Medulla oblongata (tissue), 1 donor: ENCODE measurements around the gene SPRED3.
A peak's percentile ranks its signal among the peaks of the same experiment; 100 is the strongest.
"Not testable (repeated sequence)": the region's sequence is repeated elsewhere in the genome, so short reads cannot be mapped to it uniquely, and the experiment has no call there.

Source experiments
- DNase-seq: peaks from one replicate; pipeline ENCODE4 v3.0.0-alpha.2; 2015; ENCODE audit errors: extremely low spot score

SPRED3 gene

DNA sequence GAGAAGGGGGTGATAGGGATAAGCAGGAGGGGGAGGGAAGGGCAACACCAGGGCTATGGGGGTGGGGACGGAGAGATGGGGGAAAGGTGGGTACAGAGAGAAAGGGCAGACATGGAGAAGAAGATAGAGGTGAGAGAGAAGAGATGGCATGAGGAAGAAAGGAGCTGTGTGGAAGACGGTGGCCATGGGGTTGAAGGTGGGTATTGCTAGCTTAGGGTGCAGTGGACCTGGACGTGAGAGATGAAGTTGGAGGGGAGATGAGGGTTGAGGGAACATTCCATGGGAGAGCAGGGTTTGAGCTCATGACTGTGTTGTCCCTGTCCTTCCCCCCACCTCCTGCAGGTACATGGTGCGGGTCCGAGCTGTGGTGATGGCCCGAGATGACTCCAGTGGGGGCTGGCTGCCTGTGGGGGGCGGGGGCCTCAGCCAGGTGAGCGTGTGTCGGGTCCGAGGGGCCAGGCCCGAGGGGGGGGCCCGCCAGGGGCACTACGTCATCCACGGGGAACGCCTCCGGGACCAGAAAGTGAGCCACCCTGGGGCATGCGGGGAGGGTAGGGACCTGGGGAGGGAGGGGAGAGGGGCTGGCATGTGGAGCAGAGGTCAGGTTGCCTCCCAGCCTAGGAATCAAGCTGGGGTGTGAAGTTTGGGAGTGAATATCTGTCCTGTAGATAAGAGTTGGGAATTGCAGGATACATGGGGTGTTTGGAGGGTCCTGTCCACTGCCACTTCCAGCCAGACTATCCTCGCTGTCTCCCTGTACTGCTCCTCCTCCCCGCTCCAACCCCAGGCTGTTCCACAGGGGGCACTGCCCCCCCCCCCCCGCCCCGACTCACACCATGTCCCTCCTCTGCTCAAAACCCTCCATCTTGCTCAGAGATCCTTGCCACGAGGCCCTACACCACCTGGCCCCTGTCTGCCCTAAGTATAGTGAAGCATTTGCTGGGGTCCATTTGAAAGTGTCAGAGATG is 1.7 kb downstream of the SPRED3 start:
- no peak for DNase-seq

DNA sequence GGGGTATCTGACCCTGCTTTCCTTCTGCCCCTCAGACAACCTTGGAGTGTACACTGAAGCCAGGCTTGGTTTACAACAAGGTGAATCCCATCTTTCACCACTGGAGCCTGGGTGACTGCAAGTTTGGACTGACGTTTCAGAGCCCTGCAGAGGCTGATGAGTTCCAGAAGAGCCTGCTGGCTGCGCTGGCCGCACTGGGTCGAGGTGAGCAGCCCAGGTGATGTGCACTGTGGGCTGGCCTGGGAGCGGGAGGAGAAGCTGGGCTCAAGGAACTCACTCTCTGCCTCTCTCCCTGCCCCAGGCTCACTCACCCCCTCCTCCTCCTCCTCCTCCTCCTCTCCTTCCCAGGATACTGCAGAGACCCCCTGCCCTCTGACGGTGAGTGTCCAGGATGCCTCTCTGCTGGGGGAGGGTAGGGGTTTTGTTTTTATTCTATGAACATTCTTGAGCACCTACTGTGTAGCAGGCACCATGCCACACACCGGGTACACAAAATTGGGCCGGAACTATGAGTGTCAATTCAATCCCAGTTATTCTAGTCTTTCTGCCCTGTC is 3.5 kb downstream of the SPRED3 start:
- no peak for DNase-seq

DNA sequence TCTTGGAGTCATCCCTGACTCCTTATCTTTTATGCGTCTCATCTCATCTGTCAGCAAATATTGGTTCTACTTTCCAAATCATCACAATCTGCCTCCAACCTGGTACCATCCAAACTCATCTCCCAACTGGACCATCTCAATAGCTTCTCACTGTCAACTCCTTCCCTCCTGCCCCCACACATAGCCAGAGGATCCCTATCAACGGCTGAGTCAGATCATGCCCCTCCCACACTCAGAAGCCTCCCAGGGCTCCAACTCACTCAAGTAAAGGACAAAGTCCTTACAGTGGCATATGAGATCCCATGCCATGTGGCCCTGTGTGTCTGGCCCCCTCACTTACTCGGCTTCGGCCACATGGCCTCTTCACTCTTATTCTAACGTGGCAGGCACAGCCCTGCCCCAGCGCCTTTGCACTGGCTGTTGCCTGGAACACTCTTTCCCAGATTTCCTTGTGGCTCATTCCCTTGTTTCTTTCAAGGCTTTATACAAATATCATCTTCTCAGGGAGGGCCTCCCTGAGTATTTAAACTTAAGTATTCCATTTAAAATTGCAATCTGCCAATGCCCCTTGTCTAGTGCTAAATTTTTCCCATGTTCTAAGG is 4.3 kb downstream of the SPRED3 start:
- no peak for DNase-seq

DNA sequence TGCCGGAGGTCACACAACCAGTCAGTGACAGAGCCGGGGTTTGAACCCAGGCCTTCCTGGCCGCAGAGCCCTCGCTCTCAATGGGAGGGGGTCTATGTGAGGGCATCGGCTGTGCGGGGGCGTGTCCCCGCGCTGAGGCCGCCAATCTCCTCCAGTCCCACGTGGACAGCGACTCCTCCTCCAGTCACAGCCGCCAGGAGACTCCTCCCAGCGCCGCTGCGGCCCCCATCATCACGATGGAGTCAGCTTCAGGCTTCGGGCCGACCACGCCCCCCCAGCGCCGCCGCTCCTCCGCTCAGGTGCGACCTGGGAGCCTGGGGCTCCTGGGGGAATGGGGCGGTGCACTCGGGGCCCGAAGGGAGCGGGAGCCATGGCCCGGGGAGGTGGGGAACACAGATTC is 6.0 kb downstream of the SPRED3 start:
- no peak for DNase-seq

DNA sequence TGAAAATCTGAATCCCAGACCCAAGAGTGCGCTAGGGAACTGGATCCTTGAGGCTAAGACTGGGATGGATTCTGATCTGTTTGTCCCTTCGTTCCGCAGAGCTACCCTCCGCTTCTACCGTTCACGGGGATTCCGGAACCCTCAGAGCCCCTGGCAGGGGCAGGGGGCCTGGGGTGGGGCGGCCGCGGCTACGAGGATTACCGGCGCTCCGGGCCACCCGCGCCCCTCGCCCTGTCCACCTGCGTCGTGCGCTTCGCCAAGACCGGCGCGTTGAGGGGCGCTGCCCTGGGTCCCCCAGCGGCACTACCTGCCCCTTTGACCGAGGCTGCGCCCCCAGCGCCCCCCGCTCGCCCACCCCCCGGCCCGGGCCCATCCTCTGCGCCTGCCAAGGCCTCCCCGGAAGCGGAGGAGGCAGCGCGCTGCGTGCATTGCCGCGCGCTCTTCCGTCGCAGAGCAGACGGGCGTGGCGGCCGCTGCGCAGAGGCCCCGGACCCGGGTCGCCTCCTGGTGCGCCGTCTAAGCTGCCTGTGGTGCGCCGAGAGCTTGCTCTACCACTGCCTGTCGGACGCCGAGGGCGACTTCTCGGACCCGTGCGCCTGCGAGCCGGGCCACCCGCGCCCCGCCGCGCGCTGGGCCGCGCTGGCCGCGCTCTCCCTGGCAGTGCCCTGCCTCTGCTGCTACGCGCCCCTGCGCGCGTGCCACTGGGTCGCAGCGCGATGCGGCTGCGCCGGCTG is 7.1 kb downstream of the SPRED3 start:
- no peak for DNase-seq

DNA sequence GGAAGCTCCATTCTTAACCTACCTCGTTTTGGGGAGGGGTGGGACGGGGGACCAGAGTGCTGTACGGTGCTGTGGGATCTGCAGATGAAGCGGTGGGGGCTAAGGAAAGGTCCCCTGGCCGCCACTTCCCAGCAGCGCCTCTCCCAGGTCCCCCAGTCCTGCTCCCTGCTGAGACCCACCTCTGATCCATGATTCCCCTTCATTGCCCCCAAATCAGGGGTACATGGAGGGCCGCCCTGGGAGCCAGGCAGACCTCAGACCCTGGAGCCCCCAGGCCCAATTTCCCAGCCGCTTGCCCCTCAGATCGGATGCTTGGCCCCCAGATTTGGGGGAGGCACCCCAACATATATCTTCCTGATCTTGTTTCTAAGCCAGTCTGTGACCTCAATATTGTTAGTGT is 10.6 kb downstream of the SPRED3 start:
- DNase-seq: no peak

DNA sequence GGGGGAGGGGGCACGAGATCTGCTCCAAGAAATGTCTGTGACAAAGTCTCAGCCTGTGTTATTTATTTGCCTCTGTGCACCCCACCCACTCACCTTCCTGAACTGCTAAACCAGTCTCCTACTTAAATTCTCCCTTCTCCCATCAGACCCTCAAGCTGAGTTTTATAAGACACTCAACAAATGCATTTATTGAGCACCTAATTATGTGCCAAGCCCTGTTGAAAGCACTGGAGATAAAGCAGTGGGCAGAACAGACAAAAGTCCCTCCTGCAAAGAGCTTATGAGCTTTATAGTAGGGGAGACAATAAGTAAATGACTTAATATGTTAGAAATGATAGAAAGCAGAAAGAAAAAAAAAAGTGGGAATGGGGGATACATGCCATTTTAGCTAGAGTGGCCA is 11.0 kb downstream of the SPRED3 start:
- DNase-seq: no peak

DNA sequence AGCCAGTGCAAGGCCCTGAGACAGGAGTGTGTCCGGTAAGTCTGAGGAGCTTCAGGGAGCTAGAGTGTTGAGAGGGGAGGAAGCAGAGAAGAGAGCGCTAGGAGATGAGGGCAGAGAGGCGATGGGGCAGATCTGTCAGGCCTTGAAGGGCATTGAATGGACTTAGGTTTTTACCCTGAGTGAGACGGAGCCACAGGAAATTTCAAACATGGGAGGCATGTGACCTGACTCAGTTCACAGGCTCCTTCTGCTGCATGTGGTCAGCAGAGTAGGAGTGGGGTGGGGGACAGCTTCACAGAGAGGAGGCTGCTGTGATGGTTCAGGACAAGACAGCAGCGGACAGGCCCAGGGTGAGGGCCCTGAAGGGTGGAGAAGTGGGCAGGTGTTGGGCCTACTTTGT is 11.9 kb downstream of the SPRED3 start:
- no peak for DNase-seq

DNA sequence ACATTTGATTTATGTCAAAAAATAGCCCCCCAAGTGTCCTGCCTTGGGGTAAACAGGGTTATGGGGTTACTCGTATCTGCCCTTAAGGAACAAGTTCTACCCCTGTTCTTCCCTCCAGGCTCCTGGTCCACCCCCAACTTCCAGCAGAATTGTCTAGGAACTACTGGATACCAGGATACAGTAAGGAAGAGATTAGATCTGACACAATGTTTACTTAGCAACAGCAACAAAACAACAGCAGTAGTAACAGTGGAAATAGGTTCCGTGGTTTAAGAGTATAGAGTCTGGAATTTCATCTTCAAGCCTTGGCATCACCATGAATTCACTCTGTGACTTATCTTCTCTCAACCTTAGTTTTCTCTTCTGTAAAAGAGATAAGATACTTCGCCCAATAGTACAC is 12.7 kb downstream of the SPRED3 start:
- no peak for DNase-seq

DNA sequence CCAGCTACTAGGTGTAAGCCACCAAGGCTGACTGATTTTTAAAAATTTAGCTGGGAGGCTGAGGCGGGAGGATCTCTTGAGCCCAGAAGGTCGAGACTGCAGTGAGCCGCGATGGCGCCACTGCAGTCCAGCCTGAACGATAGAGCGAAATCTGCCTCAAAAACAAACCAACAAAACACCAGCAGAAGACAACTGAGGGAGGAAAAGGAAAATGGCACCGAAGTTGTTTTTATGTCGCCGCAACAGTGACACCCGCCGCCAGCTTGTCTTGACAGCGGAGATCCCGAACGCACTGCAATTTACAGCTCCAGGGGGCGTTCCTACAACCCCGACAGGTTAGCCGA is 14.1 kb downstream of the SPRED3 start:
- DNase-seq: no peak

DNA sequence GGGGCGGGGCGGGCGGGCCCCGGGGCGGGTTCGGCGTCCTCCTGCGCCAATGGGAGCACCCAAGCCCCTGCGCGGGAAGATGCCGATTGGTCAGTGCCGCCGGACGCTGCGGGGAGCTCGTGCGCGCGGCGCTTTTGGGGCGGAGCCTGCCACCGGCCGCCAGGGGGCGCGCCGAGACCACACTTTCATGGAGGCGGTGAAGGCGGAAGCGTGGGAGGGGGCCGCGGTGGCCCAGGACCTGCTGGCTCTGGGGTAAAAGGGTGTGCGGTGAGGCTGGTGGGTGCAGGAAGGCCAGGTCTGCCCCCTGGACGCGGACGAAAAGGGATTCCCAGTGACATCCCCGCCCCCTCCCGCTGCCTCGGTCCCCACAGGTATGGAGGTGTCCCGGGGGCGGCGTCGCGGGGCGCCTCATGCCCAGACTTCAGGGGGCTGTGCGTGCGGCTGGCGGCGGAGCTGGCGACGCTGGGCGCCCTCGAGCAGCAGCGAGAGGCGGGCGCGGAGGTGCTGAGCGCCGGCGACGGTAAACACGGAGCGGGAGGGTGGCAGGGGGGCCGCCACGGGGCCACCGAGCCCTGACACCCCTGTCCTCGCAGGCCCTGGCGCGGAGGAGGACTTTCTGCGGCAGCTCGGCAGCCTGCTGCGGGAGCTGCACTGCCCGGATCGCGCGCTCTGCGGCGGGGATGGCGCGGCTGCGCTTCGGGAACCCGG is 14.6 kb downstream of the SPRED3 start, which contains the start of gene FAM98C:
FAM98C (plus strand) TSS at position 127 of the 708 bp plus-strand sequence; CDS start at position 188, 61 bp downstream.
- DNase-seq: peak; percentile 98

DNA sequence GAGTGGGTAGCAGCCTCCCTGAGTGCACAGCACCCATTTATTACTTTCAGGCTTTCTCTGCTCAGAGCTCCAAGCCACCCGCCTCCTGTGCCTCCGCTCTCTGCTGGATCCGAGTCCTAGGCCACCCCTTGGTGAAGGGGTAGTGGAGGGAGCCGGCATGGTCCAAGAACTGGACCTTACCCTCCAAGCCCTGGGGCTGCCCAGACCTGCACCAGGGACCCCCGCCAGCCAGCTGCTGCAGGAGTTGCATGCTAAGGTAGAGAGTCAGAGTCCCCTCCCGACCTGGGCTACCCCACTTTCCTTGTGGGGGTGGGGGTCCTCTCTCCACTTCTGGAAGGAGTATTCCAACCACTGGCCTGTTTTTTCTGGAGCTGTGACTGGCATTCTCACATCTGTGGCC is 16.4 kb downstream of the SPRED3 start:
- no peak for DNase-seq

DNA sequence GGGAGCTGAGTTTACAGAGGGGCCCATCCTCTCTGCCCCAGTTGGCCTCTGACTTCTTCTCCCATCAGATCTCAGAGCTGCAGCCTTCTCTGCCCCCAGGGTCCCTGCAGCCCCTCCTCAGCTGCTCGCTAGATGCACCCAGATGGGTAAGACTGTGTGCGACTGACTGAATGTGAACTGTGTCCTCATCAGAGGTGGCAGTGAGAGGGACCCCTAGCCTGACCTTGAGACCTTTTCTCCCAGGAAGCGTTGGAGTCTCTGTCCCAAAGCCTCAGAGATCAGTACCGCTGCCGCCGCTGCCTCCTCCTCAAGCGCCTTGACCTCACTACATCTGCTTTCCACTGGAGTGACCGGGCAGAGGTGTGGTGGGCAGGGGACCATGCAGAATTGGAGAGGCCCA is 16.8 kb downstream of the SPRED3 start:
- DNase-seq: no peak

DNA sequence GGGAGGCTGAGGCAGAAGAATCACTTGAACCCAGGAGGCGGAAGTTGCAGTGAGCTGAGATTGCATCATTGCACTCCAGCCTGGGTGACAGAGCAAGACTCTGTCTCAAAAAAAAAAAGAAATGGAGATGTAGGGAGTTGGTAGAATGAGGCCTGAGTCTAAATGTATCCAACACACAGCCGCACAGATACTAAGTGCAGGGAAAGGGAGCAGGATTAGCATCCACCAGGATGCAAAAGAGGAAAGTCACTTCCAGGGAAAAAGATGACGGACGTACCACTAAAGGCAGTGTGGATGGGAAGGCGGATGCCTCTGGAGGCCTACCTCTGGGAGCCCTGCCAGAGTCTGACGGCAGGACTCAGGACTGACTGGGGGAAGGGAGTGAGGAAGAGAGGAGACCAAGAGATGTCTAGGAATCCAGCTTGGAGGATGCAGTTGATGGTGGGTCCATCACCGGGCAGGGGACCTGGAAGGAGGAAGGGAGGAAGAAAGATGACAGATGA is 21.2 kb downstream of the SPRED3 start:
- no peak for DNase-seq

DNA sequence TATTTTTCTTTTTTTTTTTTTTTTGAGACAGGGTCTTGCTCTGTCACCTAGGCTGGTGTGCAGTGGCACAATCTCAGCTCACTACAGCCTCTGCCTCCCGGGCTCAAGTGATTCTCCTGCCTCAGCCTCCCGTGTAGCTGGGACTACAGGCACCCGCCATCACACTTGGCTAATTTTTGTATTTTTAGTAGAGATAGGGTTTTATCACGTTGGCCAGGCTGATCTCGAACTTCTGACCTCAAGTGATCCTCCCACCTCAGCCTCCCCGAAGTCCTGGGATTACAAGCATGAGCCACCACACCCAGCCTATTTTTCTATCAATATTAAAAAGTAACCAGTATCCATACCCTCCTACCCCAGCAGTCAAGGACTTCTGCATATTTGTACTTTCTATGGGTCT is 21.9 kb downstream of the SPRED3 start:
- DNase-seq: not testable (repeated sequence)

DNA sequence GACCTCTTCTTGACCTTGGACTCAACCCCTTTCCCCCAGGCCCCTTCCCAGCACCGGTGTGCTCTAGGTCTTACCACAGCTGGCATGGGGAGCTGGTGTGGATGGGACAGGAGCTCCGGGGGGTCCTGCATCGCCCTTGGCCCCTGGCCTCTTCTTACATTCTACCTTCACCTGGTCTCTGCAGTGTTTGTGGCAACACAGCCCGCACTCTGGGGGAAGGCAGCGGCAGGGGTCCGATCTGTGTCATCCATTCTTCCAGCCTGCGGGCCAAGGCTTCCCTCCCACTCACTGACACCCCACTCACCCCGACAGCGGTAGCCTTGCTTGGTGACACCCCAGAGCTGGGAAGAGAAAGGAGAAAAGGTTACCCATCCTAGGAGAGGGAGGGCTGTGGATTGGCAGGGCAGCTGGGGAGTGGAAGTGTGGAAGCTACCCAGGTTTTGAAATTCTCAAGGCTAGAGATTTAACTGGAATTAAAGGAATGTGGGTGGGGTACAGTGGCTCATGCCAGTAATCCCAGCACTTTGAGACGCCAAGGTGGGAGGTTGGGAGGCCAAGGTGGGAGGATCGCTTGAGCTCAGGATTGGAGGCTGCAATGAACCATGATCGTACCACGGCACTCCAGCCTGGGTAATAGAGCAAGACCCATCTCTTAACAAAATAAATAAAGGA is 22.7 kb downstream of the SPRED3 start:
- DNase-seq: no peak

DNA sequence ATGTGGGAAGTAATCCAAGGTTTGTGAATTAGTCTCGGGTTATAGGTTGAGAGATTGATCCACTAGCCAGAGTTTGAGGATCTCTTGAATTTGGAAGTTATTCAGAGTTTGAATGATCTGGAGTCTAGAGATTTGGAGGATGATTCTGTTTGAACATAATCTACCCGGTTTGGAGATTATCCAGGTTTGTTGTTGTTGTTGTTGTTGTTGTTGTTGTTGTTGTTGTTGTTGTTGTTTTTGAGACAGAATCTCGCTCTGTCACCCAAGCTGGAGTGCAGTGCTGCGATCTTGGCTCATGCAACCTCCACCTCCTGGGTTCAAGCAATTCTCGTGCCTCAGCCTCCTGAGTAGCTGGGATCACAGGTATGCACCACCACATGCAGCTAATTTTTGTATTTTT is 23.4 kb downstream of the SPRED3 start:
- DNase-seq: not testable (repeated sequence)

DNA sequence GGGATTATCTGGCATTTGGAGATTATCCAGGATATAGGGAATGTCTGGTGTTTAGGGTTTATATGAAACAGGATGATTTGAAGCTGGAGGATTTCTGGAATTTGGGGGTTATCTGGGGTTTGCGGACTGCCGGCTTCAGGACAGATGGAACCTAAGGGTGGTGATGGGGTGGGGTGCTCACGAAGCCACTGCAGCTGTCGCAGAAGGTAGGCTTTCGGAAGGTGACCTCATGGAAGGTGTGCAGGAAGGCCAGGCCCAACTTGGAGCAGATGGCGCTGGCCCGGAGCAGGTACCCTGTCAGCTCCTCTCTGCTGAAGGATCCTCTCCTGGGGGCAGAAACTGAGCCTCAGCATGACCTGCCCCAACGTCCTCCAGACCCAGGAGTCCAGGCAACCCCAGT is 24.0 kb downstream of the SPRED3 start:
- DNase-seq: no peak

DNA sequence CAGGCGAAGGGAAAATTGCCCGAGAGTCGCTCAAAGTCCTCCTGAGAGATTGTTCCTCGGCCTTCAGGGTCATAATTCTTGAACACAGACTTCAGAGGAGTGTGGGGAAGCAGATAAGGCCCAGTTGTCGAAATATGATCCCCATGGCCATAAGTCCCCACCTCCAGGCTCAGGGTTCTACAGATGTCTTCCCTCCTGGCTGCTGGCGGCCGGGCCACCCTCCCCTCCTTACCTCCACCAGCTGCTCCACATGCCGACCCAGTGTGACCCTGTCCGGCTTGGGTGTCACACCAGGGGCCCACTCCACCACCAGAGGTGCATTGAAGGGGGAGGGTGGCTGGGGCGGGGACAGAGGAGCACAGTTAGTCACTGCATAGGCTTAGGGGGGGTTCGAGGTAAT is 24.5 kb downstream of the SPRED3 start:
- no peak for DNase-seq

DNA sequence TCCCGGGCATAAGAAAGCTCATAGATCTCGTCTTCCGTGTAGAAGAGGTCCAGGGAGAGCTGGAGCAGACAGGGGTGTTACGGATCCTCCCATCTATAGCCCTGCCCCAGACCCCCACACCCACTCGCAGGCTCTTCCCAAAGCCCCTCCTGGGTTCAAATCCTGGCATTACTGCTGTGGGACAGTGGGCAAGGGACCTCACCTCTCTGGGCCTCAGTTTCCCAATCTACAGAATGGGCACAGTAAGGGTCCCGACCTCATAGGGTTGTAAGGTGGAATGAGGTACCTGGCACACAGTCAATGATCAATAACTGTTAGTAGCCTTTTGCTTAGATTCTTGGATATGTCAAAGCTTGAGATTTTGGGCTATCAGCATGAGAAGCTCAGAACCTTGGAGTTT is 24.9 kb downstream of the SPRED3 start:
- DNase-seq: no peak

DNA sequence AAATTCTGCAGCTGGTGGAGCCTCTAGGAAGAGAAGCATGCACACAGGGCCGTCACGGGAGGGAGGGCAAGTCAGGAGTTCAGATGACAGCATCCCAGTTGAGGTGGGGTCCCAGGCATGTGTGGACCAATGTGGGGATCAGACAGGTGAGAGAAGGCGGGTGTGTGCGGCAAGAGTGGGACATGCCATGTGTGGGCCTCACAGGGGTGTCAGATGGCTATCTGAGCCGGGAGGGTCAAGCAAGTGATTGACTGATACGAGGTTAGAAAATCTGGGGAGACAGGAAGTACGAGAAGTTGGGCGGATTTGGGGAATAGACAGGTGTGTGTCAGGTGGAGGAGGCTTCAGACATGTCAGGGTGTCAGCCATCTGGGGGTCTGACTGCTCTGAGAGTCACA is 28.6 kb downstream of the SPRED3 start:
- no peak for DNase-seq
